ENCODE results near the gene CLINT1.

The CLINT1 gene

GRCh38 chr5:157858527-157859226 is at the start of gene CLINT1:
Gene CLINT1 (minus strand): TSS chr5:157859145. CDS start chr5:157858970, 175 bp downstream.
- TF ChIP-seq CTCF (IDR thresholded peaks at IDR 0.05; ENCODE audit: low read depth, low read length, missing control alignments), result no peak
- peak; percentile 46 for DNase-seq (ENCODE audit: low read depth)
- in situ Hi-C loops (cut with HindIII; ENCODE audit: low sequenced_read_pairs), result no loop called here

GRCh38 chr5:157908459-157908858 is 49.5 kb upstream of the CLINT1 start:
- DNase-seq (ENCODE audit: low read depth), result no peak
- no peak for TF ChIP-seq CTCF (IDR thresholded peaks at IDR 0.05; ENCODE audit: low read depth, low read length, missing control alignments)
- in situ Hi-C loops (cut with HindIII; ENCODE audit: low sequenced_read_pairs), result no loop called here
- H3K4me3 ChIP-seq (ENCODE audit: low read depth, low read length), result no peak overlapping the region

More at GRCh38 chr5:157858527-157859226, at the start of gene CLINT1:
- H3K4me3 ChIP-seq (ENCODE audit: low read depth, low read length), result peak within 1 kb of the TSS; percentile 97

- no peak for TF ChIP-seq CTCF (IDR thresholded peaks at IDR 0.05; ENCODE audit: low read depth, low read length, missing control alignments)
- no peak overlapping the region for H3K4me3 ChIP-seq (ENCODE audit: low read depth, low read length)
- in situ Hi-C loops (cut with HindIII; ENCODE audit: low sequenced_read_pairs), result no loop called here
- DNase-seq (ENCODE audit: low read depth), result no peak
These were observed 48.5 kb upstream of the CLINT1 start for GRCh38 chr5:157907479-157907878.

- TF ChIP-seq CTCF (IDR thresholded peaks at IDR 0.05; ENCODE audit: low read depth, low read length, missing control alignments), result no peak
- in situ Hi-C loops (cut with HindIII; ENCODE audit: low sequenced_read_pairs), result no loop called here
- no peak overlapping the region for H3K4me3 ChIP-seq (ENCODE audit: low read depth, low read length)
These were observed 44.1 kb upstream of the CLINT1 start for GRCh38 chr5:157903117-157903450.

GRCh38 chr5:157902449-157903116 is 43.6 kb upstream of the CLINT1 start:
- no peak for DNase-seq (ENCODE audit: low read depth)
- TF ChIP-seq CTCF (IDR thresholded peaks at IDR 0.05; ENCODE audit: low read depth, low read length, missing control alignments), result no peak
- H3K4me3 ChIP-seq (ENCODE audit: low read depth, low read length), result no peak overlapping the region
- in situ Hi-C loops (cut with HindIII; ENCODE audit: low sequenced_read_pairs), result no loop called here

More at GRCh38 chr5:157903117-157903450, 44.1 kb upstream of the CLINT1 start:
- no peak for DNase-seq (ENCODE audit: low read depth)

- DNase-seq (ENCODE audit: low read depth), result no peak
- no peak for TF ChIP-seq CTCF (IDR thresholded peaks at IDR 0.05; ENCODE audit: low read depth, low read length, missing control alignments)
- in situ Hi-C loops (cut with HindIII; ENCODE audit: low sequenced_read_pairs), result no loop called here
- H3K4me3 ChIP-seq (ENCODE audit: low read depth, low read length), result no peak overlapping the region
These were observed 41.7 kb upstream of the CLINT1 start for GRCh38 chr5:157900644-157901043.

Measured in astrocyte of the cerebellum (primary cell).